HepG2 (cell line): Measurements from ENCODE around the gene LCA5. TPM values are rescaled to one million over a fixed set of nuclear protein-coding genes. Genes with fewer than 3 reads are reported as not detected.
A peak's percentile ranks its signal among the peaks of the same experiment; 100 is the strongest.

Experiments
- ATF7-NPFF ChIP-seq: sonication (generic); formaldehyde crosslinking; IDR thresholded peaks from 2 replicates; pipeline ENCODE4 v1.8.1; 2023; ENCODE audit warnings: mild to moderate bottlenecking, low read depth, missing genetic modification reagents, moderate library complexity
- BRD4 ChIP-seq: sonication (generic); formaldehyde crosslinking; IDR thresholded peaks from 2 replicates; pipeline ENCODE4 v1.4.0; 2020; ENCODE audit warnings: missing genetic modification reagents
- CENPX ChIP-seq: sonication (generic); formaldehyde crosslinking; IDR thresholded peaks from 2 replicates; pipeline ENCODE4 v1.9.0; 2021; ENCODE audit warnings: mild to moderate bottlenecking, missing genetic modification reagents, moderate library complexity
- CREB1 ChIP-seq, 2 experiments: fragments of 450-650 bp in 1 of 2; IDR thresholded peaks; 2 replicates each; pipeline ENCODE4 v1.6.1; 2016 to 2017; ENCODE audit warnings: control low read depth in 1 of 2, mild to moderate bottlenecking in 1 of 2, missing compliant biosample characterization in 1 of 2, missing genetic modification characterization in 1 of 2
- DNMT3B ChIP-seq: conservative IDR thresholded peaks from 2 replicates; pipeline ENCODE4 v1.6.1; 2016; ENCODE audit warnings: missing biosample characterization, control low read depth
- GATA4 ChIP-seq: sonication (generic); IDR thresholded peaks from 2 replicates; pipeline ENCODE4 v1.6.1; 2016; ENCODE audit warnings: antibody characterized with exemption, low read depth, borderline replicate concordance
- GTF2F1 ChIP-seq: fragments of 150-350 bp; IDR thresholded peaks from 2 replicates; pipeline ENCODE4 v1.6.1; 2014; ENCODE audit warnings: low read length
- KDM5B ChIP-seq: sonication (generic); formaldehyde crosslinking; IDR thresholded peaks from 2 replicates; pipeline ENCODE4 v1.4.0; 2020; ENCODE audit warnings: missing genetic modification reagents, mild to moderate bottlenecking, borderline replicate concordance
- KLF13 ChIP-seq: sonication (generic); formaldehyde crosslinking; IDR thresholded peaks from 2 replicates; pipeline ENCODE4 v1.4.0; 2020; ENCODE audit warnings: mild to moderate bottlenecking, missing genetic modification reagents
- KMT2B ChIP-seq: IDR thresholded peaks from 2 replicates; pipeline ENCODE4 v1.6.1; 2016; ENCODE audit warnings: missing genetic modification reagents, missing compliant biosample characterization
- NPAS2 ChIP-seq: sonication (generic); formaldehyde crosslinking; IDR thresholded peaks from 2 replicates; pipeline ENCODE4 v1.8.0; 2022; ENCODE audit warnings: mild to moderate bottlenecking, missing genetic modification reagents, borderline replicate concordance
- REST ChIP-seq, 2 experiments: IDR thresholded peaks; 2 replicates each; pipeline ENCODE4 v1.6.1; 2011 to 2012; ENCODE audit warnings: low read length in 2 of 2, borderline replicate concordance in 1 of 2, low read depth in 1 of 2, mild to moderate bottlenecking in 1 of 2, moderate library complexity in 1 of 2
- SNAI1 ChIP-seq: sonication (generic); formaldehyde crosslinking; IDR thresholded peaks from 2 replicates; pipeline ENCODE4 v1.5.0; 2020; ENCODE audit warnings: mild to moderate bottlenecking, missing genetic modification reagents, borderline replicate concordance
- SRSF4 ChIP-seq: fragments of 200-400 bp; formaldehyde crosslinking; IDR thresholded peaks from one replicate; pipeline ENCODE4 v1.6.1; 2018; ENCODE audit warnings: mild to moderate bottlenecking, low read depth, low read length, moderate library complexity; ENCODE audit not compliant: poor library complexity, severe bottlenecking
- TEAD3 ChIP-seq: optimal IDR thresholded peaks from 2 replicates; pipeline ENCODE3; 2016; ENCODE audit warnings: borderline replicate concordance
- TRIM22 ChIP-seq: fragments of 450-650 bp; IDR thresholded peaks from 2 replicates; pipeline ENCODE4 v1.6.1; 2017
- ZGPAT ChIP-seq: IDR thresholded peaks from 2 replicates; pipeline ENCODE4 v1.6.1; 2016; ENCODE audit warnings: mild to moderate bottlenecking
- ZNF547 ChIP-seq: sonication (generic); formaldehyde crosslinking; IDR thresholded peaks from 2 replicates; pipeline ENCODE4 v1.5.1; 2020; ENCODE audit warnings: mild to moderate bottlenecking, missing genetic modification reagents
- ZNF563 ChIP-seq: sonication (generic); formaldehyde crosslinking; IDR thresholded peaks from 2 replicates; pipeline ENCODE4 v1.8.0; 2022; ENCODE audit warnings: mild to moderate bottlenecking, moderate library complexity, missing genetic modification reagents
- ZNF674 ChIP-seq: sonication (generic); formaldehyde crosslinking; IDR thresholded peaks from 2 replicates; pipeline ENCODE4 v1.5.0; 2020; ENCODE audit warnings: low read depth, mild to moderate bottlenecking, missing genetic modification reagents
- ZNF713 ChIP-seq: sonication (generic); formaldehyde crosslinking; IDR thresholded peaks from 2 replicates; pipeline ENCODE4 v1.4.0; 2020; ENCODE audit warnings: mild to moderate bottlenecking, missing genetic modification reagents
- ZSCAN31 ChIP-seq: sonication (generic); formaldehyde crosslinking; IDR thresholded peaks from 2 replicates; pipeline ENCODE4 v1.5.0; 2020; ENCODE audit warnings: low read depth, mild to moderate bottlenecking, missing genetic modification reagents
- polyA plus RNA-seq, 8 experiments: library from polyadenylated mRNA; depleted of rRNA in 3 of 8; stranded (reverse) in 7 of 8; unstranded in 1 of 8; fragments of >200 nt; fragmentation: Illumina TruSeq in 4 of 8; extraction: Trizol in 4 of 8; gene quantifications; 2 replicates each; pipeline versions ENCODE4 v1.2.1 to v1.2.3, GENCODE V29; 2011 to 2016; ENCODE audit warnings: low read depth in 4 of 8, missing spikeins in 1 of 8, mixed read lengths in 1 of 8; ENCODE audit not compliant: insufficient read depth in 1 of 8
- total RNA-seq, 5 experiments: library from RNA; depleted of rRNA; stranded (reverse); fragments of >200 nt; fragmentation: Illumina TruSeq; extraction: Trizol; gene quantifications; 2 replicates each; pipeline ENCODE4 v1.2.3, GENCODE V29; 2016; ENCODE audit warnings: low read depth in 1 of 5
- TF ChIP-seq, protein P1 (sequence below): sonication (generic); formaldehyde crosslinking; IDR thresholded peaks from 2 replicates; pipeline ENCODE4 v1.4.0; 2020; ENCODE audit warnings: mild to moderate bottlenecking, low read depth, missing genetic modification reagents

Gene LCA5
- total and polyA plus RNA-seq, 2 of the 13 experiments (the other 11 are each of a cell fraction or from before 2014, with no cell fraction given), result 0.84 to 4.6 TPM

DNA sequence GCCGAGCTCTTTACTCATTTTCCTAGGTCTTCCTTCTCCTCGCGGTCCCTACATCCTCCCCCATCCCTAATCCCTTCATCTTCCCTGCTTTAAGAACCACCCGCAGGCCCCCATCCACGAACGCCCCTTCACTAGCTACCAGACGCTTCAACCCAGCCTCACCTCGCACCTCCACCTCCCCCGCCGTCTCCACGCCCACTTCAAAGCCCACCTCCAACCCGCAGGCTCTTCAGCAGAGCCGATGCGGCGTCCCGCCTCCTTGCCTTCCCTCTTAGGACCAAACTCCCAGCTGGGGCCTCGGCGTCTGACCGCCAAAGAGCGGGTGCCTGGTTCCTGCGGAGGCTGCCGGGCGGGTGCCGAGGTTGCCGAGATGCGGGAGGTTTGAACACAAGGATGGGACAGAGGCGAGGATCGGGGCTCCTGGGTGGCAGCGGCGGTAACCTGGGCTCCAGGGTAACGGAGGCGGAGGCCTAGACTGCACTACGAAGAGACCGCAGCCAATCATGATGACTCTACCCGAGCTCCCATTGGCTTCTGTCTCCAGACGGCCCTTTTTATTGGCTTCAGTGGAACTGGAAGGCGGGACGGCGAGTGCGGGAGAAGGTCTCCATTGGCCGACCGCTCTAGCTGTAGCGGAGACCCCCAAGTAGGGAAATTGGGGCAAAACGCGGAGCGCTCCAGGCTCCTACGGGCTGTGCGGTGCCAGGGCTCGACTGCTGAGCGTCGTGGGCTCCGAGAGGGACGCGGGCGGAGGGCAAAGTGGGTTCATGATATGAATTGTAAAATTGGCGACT, at the start of gene LCA5 (continued):
- no peak; the same call in 1 of the 2 replicates for TF ChIP-seq ZNF547 (CRISPR knock-in tag)
- TF ChIP-seq, protein P1, sequence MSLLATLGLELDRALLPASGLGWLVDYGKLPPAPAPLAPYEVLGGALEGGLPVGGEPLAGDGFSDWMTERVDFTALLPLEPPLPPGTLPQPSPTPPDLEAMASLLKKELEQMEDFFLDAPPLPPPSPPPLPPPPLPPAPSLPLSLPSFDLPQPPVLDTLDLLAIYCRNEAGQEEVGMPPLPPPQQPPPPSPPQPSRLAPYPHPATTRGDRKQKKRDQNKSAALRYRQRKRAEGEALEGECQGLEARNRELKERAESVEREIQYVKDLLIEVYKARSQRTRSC, result no peak
- TF ChIP-seq KMT2B (CRISPR knock-in tag), result peak; percentile 89
- peak; percentile 86; the same call in 1 of the 2 replicates for TF ChIP-seq KDM5B (CRISPR knock-in tag)
- peak; percentile 87; the same call in 1 of the 2 replicates for TF ChIP-seq ZSCAN31 (CRISPR knock-in tag)
- no peak for TF ChIP-seq KLF13 (CRISPR knock-in tag)
- no peak for TF ChIP-seq CENPX (CRISPR knock-in tag)
- peak; percentile 58; the same call in 1 of the 2 replicates for TF ChIP-seq ATF7-NPFF
- no peak for TF ChIP-seq ZNF674 (CRISPR knock-in tag)
- TF ChIP-seq SRSF4, result no peak
- TF ChIP-seq TRIM22, result no peak
- no peak for TF ChIP-seq GTF2F1
- 0 out of 2 replicates have a peak, but pooled peaks have one; percentile 33 for TF ChIP-seq SNAI1 (CRISPR knock-in tag)
- no peak for TF ChIP-seq NPAS2 (CRISPR knock-in tag)
- no peak for TF ChIP-seq DNMT3B
- TF ChIP-seq GATA4, result no peak
- TF ChIP-seq ZGPAT (CRISPR knock-in tag), result peak; percentile 41; the same call in 1 of the 2 replicates
- peak; percentile 80 for TF ChIP-seq ZNF563 (CRISPR knock-in tag)
- peak; percentile 44; the same call in 1 of the 2 replicates for TF ChIP-seq BRD4 (CRISPR knock-in tag)
- TF ChIP-seq CREB1 (IDR thresholded peaks at IDR 0.05), result peak; percentile 69
- TF ChIP-seq CREB1 (CRISPR knock-in tag; IDR thresholded peaks at IDR 0.05), result peak; percentile 69
- no peak for TF ChIP-seq ZNF713 (CRISPR knock-in tag)
- TF ChIP-seq REST (IDR thresholded peaks at IDR 0.05; ENCODE audit: borderline replicate concordance in 1 of 2, low read depth in 1 of 2, low read length in 2 of 2), result peak in 1 of 2 experiments; percentile 45; a peak in 1 of 4 replicates
- TF ChIP-seq TEAD3 (CRISPR knock-in tag), result no peak
